ENCODE data around the gene JMJD8. TPM values are rescaled to one million over a fixed set of nuclear protein-coding genes. Genes with fewer than 3 reads are reported as not detected.
"Not testable (repeated sequence)": the region's sequence is repeated elsewhere in the genome, so short reads cannot be mapped to it uniquely, and the experiment has no call there.

Gene JMJD8
- total RNA-seq, 1 donor from 2014 or later = 64.5 TPM

- H3K27me3 Mint-ChIP-seq (ENCODE audit: low read depth) = peaks cover 69% of the 10 kb centered on the region
- H3K4me3 Mint-ChIP-seq = peak overlapping the region; percentile 64
- peaks cover 17% of the 10 kb centered on the region for H3K4me1 Mint-ChIP-seq
- H3K9me3 Mint-ChIP-seq = no peaks in the 10 kb centered on the region
- no peak for TF ChIP-seq CTCF (conservative IDR thresholded peaks at IDR 0.05)
- no peak for DNase-seq (ENCODE audit: low read depth, low spot score)
- no peaks in the 10 kb centered on the region for H3K36me3 Mint-ChIP-seq (ENCODE audit: low read depth)
- H3K27ac Mint-ChIP-seq (ENCODE audit: unreplicated experiment) = no peak overlapping the region
These were observed 8.4 kb upstream of the JMJD8 start for GRCh38 chr16:692356-693108.

GRCh38 chr16:691242-691641 lies 7.1 kb upstream of the JMJD8 start:
- DNase-seq (ENCODE audit: low read depth, low spot score); H3K36me3 Mint-ChIP-seq (ENCODE audit: low read depth); H3K27ac Mint-ChIP-seq (ENCODE audit: unreplicated experiment); H3K9me3 Mint-ChIP-seq: not testable (repeated sequence)
- peaks cover 58% of the 10 kb centered on the region for H3K27me3 Mint-ChIP-seq (ENCODE audit: low read depth)
- H3K4me3 Mint-ChIP-seq = peak overlapping the region; percentile 92
- peaks cover 17% of the 10 kb centered on the region for H3K4me1 Mint-ChIP-seq

GRCh38 chr16:689175-689897 lies 5.2 kb upstream of the JMJD8 start:
- no peaks in the 10 kb centered on the region for H3K9me3 Mint-ChIP-seq
- H3K27me3 Mint-ChIP-seq (ENCODE audit: low read depth) = peaks cover 44% of the 10 kb centered on the region
- peak overlapping the region; percentile 92 for H3K4me3 Mint-ChIP-seq
- H3K4me1 Mint-ChIP-seq = peaks cover 17% of the 10 kb centered on the region
- H3K36me3 Mint-ChIP-seq (ENCODE audit: low read depth) = peaks cover 3% of the 10 kb centered on the region
- no peak for DNase-seq (ENCODE audit: low read depth, low spot score)
- peak overlapping the region; percentile 57 for H3K27ac Mint-ChIP-seq (ENCODE audit: unreplicated experiment)
- TF ChIP-seq CTCF (conservative IDR thresholded peaks at IDR 0.05) = no peak

GRCh38 chr16:687499-687898 lies 3.4 kb upstream of the JMJD8 start:
- H3K9me3 Mint-ChIP-seq = no peaks in the 10 kb centered on the region
- no peak for TF ChIP-seq CTCF (conservative IDR thresholded peaks at IDR 0.05)
- no peak for DNase-seq (ENCODE audit: low read depth, low spot score)
- H3K27me3 Mint-ChIP-seq (ENCODE audit: low read depth) = peaks cover 29% of the 10 kb centered on the region
- H3K4me1 Mint-ChIP-seq = peaks cover 20% of the 10 kb centered on the region
- H3K4me3 Mint-ChIP-seq = peak overlapping the region; percentile 76
- H3K27ac Mint-ChIP-seq (ENCODE audit: unreplicated experiment) = no peak overlapping the region
- peaks cover 4% of the 10 kb centered on the region for H3K36me3 Mint-ChIP-seq (ENCODE audit: low read depth)

GRCh38 chr16:686459-687260 lies 2.5 kb upstream of the JMJD8 start:
- peaks cover 23% of the 10 kb centered on the region for H3K4me1 Mint-ChIP-seq

More at GRCh38 chr16:686459-687260, 2.5 kb upstream of the JMJD8 start:
- TF ChIP-seq CTCF (conservative IDR thresholded peaks at IDR 0.05) = no peak
- no peak for DNase-seq (ENCODE audit: low read depth, low spot score)
- Mint-ChIP-seq H3K9me3 (no peaks in the 10 kb centered on the region), H3K27ac (ENCODE audit: unreplicated experiment) (no peak overlapping the region), H3K27me3 (ENCODE audit: low read depth) (peaks cover 22% of the 10 kb centered on the region), H3K36me3 (ENCODE audit: low read depth) (peaks cover 5% of the 10 kb centered on the region), H3K4me3 (peak overlapping the region; percentile 78)

Data from neural crest cell (in vitro differentiated cells).